ENCODE data around the gene IL37.

Gene IL37

GRCh38 chr2:112941753-112942653, 31.0 kb downstream of the IL37 start:
- Histone ChIP-seq H3K9ac (ENCODE audit: low read depth, low read length) (no peak overlapping the region), H3K4me1 (ENCODE audit: insufficient read depth, low read length) (no peaks in the 10 kb centered on the region), H3K27me3 (ENCODE audit: insufficient read depth, low read length) (no peaks in the 10 kb centered on the region), H3K9me3 (ENCODE audit: insufficient read depth, low read depth, low read length) (peaks cover 14% of the 10 kb centered on the region), H3K4me3 (ENCODE audit: low read length) (no peak overlapping the region), H3K27ac (ENCODE audit: low read depth, low read length) (no peak overlapping the region), H3K36me3 (ENCODE audit: insufficient read depth, low read length) (no peaks in the 10 kb centered on the region)
- 42% methylated on average over 14 of the region's 14 CpGs for WGBS

DNA sequence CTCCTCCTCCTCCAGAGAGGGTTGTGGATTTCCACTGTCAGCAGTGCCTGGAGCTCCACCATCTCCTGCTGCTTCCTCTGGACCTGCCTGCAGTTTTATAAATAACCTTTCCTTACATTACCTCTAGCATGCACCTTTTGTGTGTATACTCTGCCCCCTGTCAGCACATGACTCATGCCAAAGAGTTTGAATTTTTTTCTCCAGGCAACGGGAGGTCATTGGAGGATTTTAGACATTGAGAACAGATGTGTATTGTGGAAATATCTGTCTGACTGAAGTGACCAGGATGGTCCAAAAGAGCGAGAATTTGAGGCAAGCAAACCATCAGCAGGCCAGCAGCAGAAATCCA, 31.7 kb downstream of the IL37 start:
- no peak overlapping the region for H3K27ac ChIP-seq (ENCODE audit: low read depth, low read length)
- H3K4me1 ChIP-seq (ENCODE audit: insufficient read depth, low read length), result no peaks in the 10 kb centered on the region
- 86% methylated on average over 2 of the region's 2 CpGs for WGBS
- H3K4me3 ChIP-seq (ENCODE audit: low read length), result no peak overlapping the region
- H3K27me3 ChIP-seq (ENCODE audit: insufficient read depth, low read length), result no peaks in the 10 kb centered on the region
- peaks cover 20% of the 10 kb centered on the region for H3K9me3 ChIP-seq (ENCODE audit: insufficient read depth, low read depth, low read length)
- no peak overlapping the region for H3K9ac ChIP-seq (ENCODE audit: low read depth, low read length)
- no peaks in the 10 kb centered on the region for H3K36me3 ChIP-seq (ENCODE audit: insufficient read depth, low read length)

- 82% methylated on average over 1 of the region's 1 CpG for WGBS
- Histone ChIP-seq H3K27ac (ENCODE audit: low read depth, low read length) (no peak overlapping the region), H3K27me3 (ENCODE audit: insufficient read depth, low read length) (no peaks in the 10 kb centered on the region), H3K36me3 (ENCODE audit: insufficient read depth, low read length) (no peaks in the 10 kb centered on the region), H3K4me3 (ENCODE audit: low read length) (no peak overlapping the region), H3K4me1 (ENCODE audit: insufficient read depth, low read length) (no peaks in the 10 kb centered on the region), H3K9me3 (ENCODE audit: insufficient read depth, low read depth, low read length) (peaks cover 24% of the 10 kb centered on the region), H3K9ac (ENCODE audit: low read depth, low read length) (no peak overlapping the region)
Measured at GRCh38 chr2:112944971-112945370, 34.0 kb downstream of the IL37 start.

- Histone ChIP-seq H3K4me3 (ENCODE audit: low read length) (no peak overlapping the region), H3K27ac (ENCODE audit: low read depth, low read length) (no peak overlapping the region)
- 87% methylated on average over 2 of the region's 2 CpGs for WGBS
Measured at GRCh38 chr2:112946086-112946485, 35.1 kb downstream of the IL37 start.

GRCh38 chr2:112947374-112947773, 36.4 kb downstream of the IL37 start:
- no peak overlapping the region for H3K27ac ChIP-seq (ENCODE audit: low read depth, low read length)
- 54% methylated on average over 2 of the region's 2 CpGs for WGBS
- peaks cover 24% of the 10 kb centered on the region for H3K9me3 ChIP-seq (ENCODE audit: insufficient read depth, low read depth, low read length)
- H3K9ac ChIP-seq (ENCODE audit: low read depth, low read length), result no peak overlapping the region
- H3K27me3 ChIP-seq (ENCODE audit: insufficient read depth, low read length), result no peaks in the 10 kb centered on the region
- H3K4me1 ChIP-seq (ENCODE audit: insufficient read depth, low read length), result no peaks in the 10 kb centered on the region
- no peaks in the 10 kb centered on the region for H3K36me3 ChIP-seq (ENCODE audit: insufficient read depth, low read length)
- no peak overlapping the region for H3K4me3 ChIP-seq (ENCODE audit: low read length)

More at GRCh38 chr2:112946086-112946485, 35.1 kb downstream of the IL37 start:
- no peaks in the 10 kb centered on the region for H3K36me3 ChIP-seq (ENCODE audit: insufficient read depth, low read length)
- H3K9me3 ChIP-seq (ENCODE audit: insufficient read depth, low read depth, low read length), result peaks cover 24% of the 10 kb centered on the region
- no peak overlapping the region for H3K9ac ChIP-seq (ENCODE audit: low read depth, low read length)
- no peaks in the 10 kb centered on the region for H3K4me1 ChIP-seq (ENCODE audit: insufficient read depth, low read length)
- H3K27me3 ChIP-seq (ENCODE audit: insufficient read depth, low read length), result no peaks in the 10 kb centered on the region

- H3K9me3 ChIP-seq (ENCODE audit: insufficient read depth, low read depth, low read length), result peaks cover 24% of the 10 kb centered on the region
- 91% methylated on average over 8 of the region's 8 CpGs for WGBS
- no peaks in the 10 kb centered on the region for H3K4me1 ChIP-seq (ENCODE audit: insufficient read depth, low read length)
- H3K9ac ChIP-seq (ENCODE audit: low read depth, low read length), result no peak overlapping the region
- H3K4me3 ChIP-seq (ENCODE audit: low read length), result no peak overlapping the region
- H3K36me3 ChIP-seq (ENCODE audit: insufficient read depth, low read length), result no peaks in the 10 kb centered on the region
- no peaks in the 10 kb centered on the region for H3K27me3 ChIP-seq (ENCODE audit: insufficient read depth, low read length)
- H3K27ac ChIP-seq (ENCODE audit: low read depth, low read length), result no peak overlapping the region
Measured at GRCh38 chr2:112949456-112949855, 38.5 kb downstream of the IL37 start.

- no peaks in the 10 kb centered on the region for H3K36me3 ChIP-seq (ENCODE audit: insufficient read depth, low read length)
- no peaks in the 10 kb centered on the region for H3K9me3 ChIP-seq (ENCODE audit: insufficient read depth, low read depth, low read length)
- H3K4me3 ChIP-seq (ENCODE audit: low read length), result no peak overlapping the region
- H3K9ac ChIP-seq (ENCODE audit: low read depth, low read length), result no peak overlapping the region
- 94% methylated on average over 7 of the region's 7 CpGs for WGBS
- no peaks in the 10 kb centered on the region for H3K4me1 ChIP-seq (ENCODE audit: insufficient read depth, low read length)
- H3K27ac ChIP-seq (ENCODE audit: low read depth, low read length), result no peak overlapping the region
- no peaks in the 10 kb centered on the region for H3K27me3 ChIP-seq (ENCODE audit: insufficient read depth, low read length)
Measured at GRCh38 chr2:112954364-112954763, 43.4 kb downstream of the IL37 start.

- no peaks in the 10 kb centered on the region for H3K36me3 ChIP-seq (ENCODE audit: insufficient read depth, low read length)
- H3K4me3 ChIP-seq (ENCODE audit: low read length), result no peak overlapping the region
- no peaks in the 10 kb centered on the region for H3K9me3 ChIP-seq (ENCODE audit: insufficient read depth, low read depth, low read length)
- H3K4me1 ChIP-seq (ENCODE audit: insufficient read depth, low read length), result no peaks in the 10 kb centered on the region
- H3K27ac ChIP-seq (ENCODE audit: low read depth, low read length), result no peak overlapping the region
- H3K27me3 ChIP-seq (ENCODE audit: insufficient read depth, low read length), result no peaks in the 10 kb centered on the region
- WGBS, result 92% methylated on average over 3 of the region's 3 CpGs
- no peak overlapping the region for H3K9ac ChIP-seq (ENCODE audit: low read depth, low read length)
Measured at GRCh38 chr2:112957511-112957910, 46.5 kb downstream of the IL37 start.

DNA sequence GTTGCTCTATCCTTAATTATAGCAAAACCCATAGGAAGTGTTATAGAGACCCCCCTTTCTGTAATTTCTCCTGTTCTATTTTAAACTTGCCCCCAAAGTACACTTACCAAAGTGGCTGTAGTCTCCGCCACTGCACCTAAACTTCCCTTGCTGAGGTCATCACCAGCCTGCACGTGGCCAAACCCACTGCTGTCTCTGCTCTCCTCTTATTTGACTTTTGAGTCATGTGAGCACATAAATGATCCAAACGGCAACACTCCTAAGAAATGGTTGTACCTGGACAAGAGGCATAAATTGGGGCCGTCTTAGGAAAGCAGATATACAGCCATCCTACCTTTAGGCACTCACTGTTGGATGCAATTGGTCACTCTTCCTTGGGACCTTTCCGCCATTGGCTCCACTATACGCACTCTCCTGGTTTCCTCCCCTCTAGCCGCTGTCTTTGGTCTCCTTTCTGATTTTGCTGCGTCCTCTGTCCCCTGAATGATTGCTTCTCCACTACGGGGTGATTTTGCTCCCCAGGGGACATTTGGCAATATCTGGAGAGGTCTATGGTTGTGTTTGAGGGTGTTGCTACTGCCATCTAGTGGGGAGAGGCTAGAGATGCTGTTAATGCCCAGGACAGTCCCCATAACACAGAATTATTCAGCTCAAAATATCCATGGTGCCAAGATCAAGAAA, 47.6 kb downstream of the IL37 start:
- no peaks in the 10 kb centered on the region for H3K9me3 ChIP-seq (ENCODE audit: insufficient read depth, low read depth, low read length)
- no peak overlapping the region for H3K9ac ChIP-seq (ENCODE audit: low read depth, low read length)
- no peaks in the 10 kb centered on the region for H3K36me3 ChIP-seq (ENCODE audit: insufficient read depth, low read length)
- no peak overlapping the region for H3K27ac ChIP-seq (ENCODE audit: low read depth, low read length)
- no peaks in the 10 kb centered on the region for H3K27me3 ChIP-seq (ENCODE audit: insufficient read depth, low read length)
- WGBS, result 64% methylated on average over 9 of the region's 9 CpGs
- no peak overlapping the region for H3K4me3 ChIP-seq (ENCODE audit: low read length)
- H3K4me1 ChIP-seq (ENCODE audit: insufficient read depth, low read length), result no peaks in the 10 kb centered on the region

DNA sequence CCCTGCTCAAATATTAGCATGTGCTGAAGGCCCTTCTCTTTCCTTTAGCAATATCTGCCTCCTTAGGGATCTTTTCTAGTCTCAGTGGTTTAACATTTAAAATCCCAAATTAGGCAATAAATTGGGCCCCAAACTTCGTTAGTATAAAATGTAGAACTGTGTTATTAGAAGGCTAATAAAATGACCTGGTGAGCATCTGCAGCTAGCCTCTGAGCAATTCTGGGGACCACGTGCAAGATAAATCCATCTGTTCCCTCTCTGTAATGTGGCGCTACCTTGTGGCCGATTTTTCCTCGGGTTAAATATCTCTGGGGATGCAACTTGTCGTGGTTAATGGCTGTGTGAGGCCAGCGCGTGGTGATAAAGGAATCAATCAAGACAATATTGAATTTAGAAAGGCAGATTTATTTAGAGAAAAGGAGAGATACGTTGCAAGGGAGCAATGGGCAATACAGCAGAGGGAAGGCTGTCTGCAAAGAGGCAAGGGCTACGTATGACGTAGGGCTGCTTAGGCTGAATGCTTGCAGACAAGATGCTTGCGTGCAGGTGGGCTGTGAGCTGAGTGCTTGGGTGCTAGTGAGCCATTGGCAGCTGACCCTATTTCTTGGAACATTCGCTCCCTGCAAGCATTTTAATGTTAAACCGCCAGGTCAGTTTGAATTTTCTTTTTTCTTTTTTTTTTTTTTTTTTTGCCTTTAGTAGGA, 48.3 kb downstream of the IL37 start:
- Histone ChIP-seq H3K9ac (ENCODE audit: low read depth, low read length) (no peak overlapping the region), H3K4me1 (ENCODE audit: insufficient read depth, low read length) (no peaks in the 10 kb centered on the region), H3K27ac (ENCODE audit: low read depth, low read length) (no peak overlapping the region), H3K36me3 (ENCODE audit: insufficient read depth, low read length) (no peaks in the 10 kb centered on the region), H3K27me3 (ENCODE audit: insufficient read depth, low read length) (no peaks in the 10 kb centered on the region), H3K9me3 (ENCODE audit: insufficient read depth, low read depth, low read length) (no peaks in the 10 kb centered on the region), H3K4me3 (ENCODE audit: low read length) (no peak overlapping the region)
- WGBS, result 81% methylated on average over 14 of the region's 14 CpGs

DNA sequence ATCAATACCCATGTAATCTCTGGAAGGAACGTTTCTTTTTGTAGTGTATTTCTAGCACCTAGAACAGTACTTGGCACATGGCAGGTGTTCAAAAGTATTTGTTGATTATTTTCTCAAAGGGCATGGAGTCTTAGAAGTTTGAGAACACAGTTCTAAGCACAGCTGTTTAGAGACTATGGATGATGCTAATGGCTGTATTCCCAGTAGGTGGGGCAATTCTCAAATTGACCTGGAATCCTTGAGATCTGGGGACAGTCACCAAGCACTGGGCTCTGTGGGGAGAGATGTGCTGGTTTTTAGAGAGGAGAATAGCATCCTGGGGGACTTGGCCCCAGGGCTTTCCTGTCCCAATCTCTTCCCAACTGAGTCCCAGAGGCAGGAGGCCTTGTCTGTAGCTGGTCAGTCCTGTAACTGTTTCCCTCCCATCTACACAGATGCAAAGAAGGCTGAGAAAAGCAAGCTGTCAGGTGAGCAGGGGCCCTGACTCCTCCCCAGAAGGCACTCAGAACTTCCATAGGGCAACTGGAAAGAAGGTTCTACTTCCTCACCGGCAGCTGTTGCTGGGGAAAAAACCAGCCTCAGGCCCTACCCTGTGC, 49.4 kb downstream of the IL37 start:
- Histone ChIP-seq H3K27me3 (ENCODE audit: insufficient read depth, low read length) (no peaks in the 10 kb centered on the region), H3K9ac (ENCODE audit: low read depth, low read length) (no peak overlapping the region), H3K27ac (ENCODE audit: low read depth, low read length) (no peak overlapping the region), H3K36me3 (ENCODE audit: insufficient read depth, low read length) (no peaks in the 10 kb centered on the region), H3K4me3 (ENCODE audit: low read length) (no peak overlapping the region), H3K9me3 (ENCODE audit: insufficient read depth, low read depth, low read length) (no peaks in the 10 kb centered on the region), H3K4me1 (ENCODE audit: insufficient read depth, low read length) (no peaks in the 10 kb centered on the region)
- 48% methylated on average over 2 of the region's 2 CpGs for WGBS
